Activated naive CD4-positive, alpha-beta T cell treated with anti-CD3 and anti-CD28 coated beads, Interleukin-2, amount 50 U/mL, for 24 hours (primary cell): ENCODE data around the gene TMPRSS7.

Source experiments
- H3K27ac Mint-ChIP-seq: one replicate; pipeline ENCODE4 v1.8.0; 2021; ENCODE audit warnings: mild to moderate bottlenecking, mixed read lengths
- H3K27me3 Mint-ChIP-seq: one replicate; pipeline ENCODE4 v1.8.0; 2021; ENCODE audit warnings: mixed read lengths
- H3K36me3 Mint-ChIP-seq: one replicate; pipeline ENCODE4 v1.8.0; 2021; ENCODE audit warnings: mixed read lengths
- H3K4me1 Mint-ChIP-seq: one replicate; pipeline ENCODE4 v1.8.0; 2021; ENCODE audit warnings: mixed read lengths
- H3K4me3 Mint-ChIP-seq: one replicate; pipeline ENCODE4 v1.8.0; 2021; ENCODE audit warnings: mild to moderate bottlenecking, mixed read lengths
- H3K9me3 Mint-ChIP-seq: one replicate; pipeline ENCODE4 v1.8.0; 2021; ENCODE audit warnings: mixed read lengths

Gene TMPRSS7

GRCh38 chr3:112096176-112096575 lies 61.6 kb downstream of the TMPRSS7 start:
- H3K27me3 Mint-ChIP-seq: no peaks in the 10 kb centered on the region
- H3K9me3 Mint-ChIP-seq: no peaks in the 10 kb centered on the region
- no peak overlapping the region for H3K4me3 Mint-ChIP-seq
- no peak overlapping the region for H3K27ac Mint-ChIP-seq
- H3K4me1 Mint-ChIP-seq: peaks cover 28% of the 10 kb centered on the region
- no peaks in the 10 kb centered on the region for H3K36me3 Mint-ChIP-seq

- no peaks in the 10 kb centered on the region for H3K36me3 Mint-ChIP-seq
- no peak overlapping the region for H3K4me3 Mint-ChIP-seq
- no peaks in the 10 kb centered on the region for H3K27me3 Mint-ChIP-seq
- no peaks in the 10 kb centered on the region for H3K9me3 Mint-ChIP-seq
- H3K27ac Mint-ChIP-seq: no peak overlapping the region
- H3K4me1 Mint-ChIP-seq: peaks cover 26% of the 10 kb centered on the region
Observed at GRCh38 chr3:112097378-112097777, 62.8 kb downstream of the TMPRSS7 start.

- Mint-ChIP-seq H3K27ac (no peak overlapping the region), H3K36me3 (peaks cover 4% of the 10 kb centered on the region), H3K4me3 (no peak overlapping the region), H3K9me3 (no peaks in the 10 kb centered on the region), H3K4me1 (peaks cover 14% of the 10 kb centered on the region), H3K27me3 (no peaks in the 10 kb centered on the region)
Observed at GRCh38 chr3:112101916-112102315, 67.4 kb downstream of the TMPRSS7 start.

GRCh38 chr3:112104774-112105173 lies 70.2 kb downstream of the TMPRSS7 start:
- H3K4me1 Mint-ChIP-seq: no peaks in the 10 kb centered on the region
- H3K9me3 Mint-ChIP-seq: no peaks in the 10 kb centered on the region

GRCh38 chr3:112109322-112109721 lies 74.8 kb downstream of the TMPRSS7 start:
- Mint-ChIP-seq H3K27me3 (no peaks in the 10 kb centered on the region), H3K36me3 (peaks cover 2% of the 10 kb centered on the region), H3K27ac (no peak overlapping the region), H3K4me1 (peaks cover 6% of the 10 kb centered on the region), H3K4me3 (no peak overlapping the region), H3K9me3 (no peaks in the 10 kb centered on the region)

More at GRCh38 chr3:112104774-112105173, 70.2 kb downstream of the TMPRSS7 start:
- no peak overlapping the region for H3K27ac Mint-ChIP-seq
- no peaks in the 10 kb centered on the region for H3K27me3 Mint-ChIP-seq
- peaks cover 4% of the 10 kb centered on the region for H3K36me3 Mint-ChIP-seq
- no peak overlapping the region for H3K4me3 Mint-ChIP-seq

- H3K27me3 Mint-ChIP-seq: no peaks in the 10 kb centered on the region
- no peaks in the 10 kb centered on the region for H3K9me3 Mint-ChIP-seq
- H3K4me3 Mint-ChIP-seq: no peak overlapping the region
- no peak overlapping the region for H3K27ac Mint-ChIP-seq
- no peaks in the 10 kb centered on the region for H3K36me3 Mint-ChIP-seq
- H3K4me1 Mint-ChIP-seq: peaks cover 6% of the 10 kb centered on the region
Observed at GRCh38 chr3:112111785-112112402, 77.4 kb downstream of the TMPRSS7 start.

GRCh38 chr3:112114576-112115160 lies 80.1 kb downstream of the TMPRSS7 start:
- peaks cover 2% of the 10 kb centered on the region for H3K36me3 Mint-ChIP-seq
- H3K4me1 Mint-ChIP-seq: peaks cover 28% of the 10 kb centered on the region
- no peaks in the 10 kb centered on the region for H3K9me3 Mint-ChIP-seq
- H3K27me3 Mint-ChIP-seq: no peaks in the 10 kb centered on the region
- H3K4me3 Mint-ChIP-seq: no peak overlapping the region
- no peak overlapping the region for H3K27ac Mint-ChIP-seq

GRCh38 chr3:112115161-112115739 lies 80.7 kb downstream of the TMPRSS7 start:
- Mint-ChIP-seq H3K27me3 (no peaks in the 10 kb centered on the region), H3K4me3 (no peak overlapping the region), H3K27ac (no peak overlapping the region), H3K36me3 (peaks cover 2% of the 10 kb centered on the region), H3K4me1 (peaks cover 33% of the 10 kb centered on the region), H3K9me3 (no peaks in the 10 kb centered on the region)

GRCh38 chr3:112115806-112116383 lies 81.4 kb downstream of the TMPRSS7 start:
- Mint-ChIP-seq H3K4me3 (no peak overlapping the region), H3K27ac (no peak overlapping the region), H3K4me1 (peaks cover 40% of the 10 kb centered on the region), H3K27me3 (no peaks in the 10 kb centered on the region), H3K36me3 (peaks cover 2% of the 10 kb centered on the region), H3K9me3 (no peaks in the 10 kb centered on the region)

GRCh38 chr3:112116748-112117186 lies 82.2 kb downstream of the TMPRSS7 start:
- H3K4me3 Mint-ChIP-seq: no peak overlapping the region
- no peak overlapping the region for H3K27ac Mint-ChIP-seq
- H3K9me3 Mint-ChIP-seq: no peaks in the 10 kb centered on the region
- no peaks in the 10 kb centered on the region for H3K27me3 Mint-ChIP-seq
- H3K36me3 Mint-ChIP-seq: peaks cover 2% of the 10 kb centered on the region
- peaks cover 46% of the 10 kb centered on the region for H3K4me1 Mint-ChIP-seq

- Mint-ChIP-seq H3K36me3 (peaks cover 4% of the 10 kb centered on the region), H3K4me3 (no peak overlapping the region), H3K27ac (no peak overlapping the region), H3K27me3 (no peaks in the 10 kb centered on the region), H3K9me3 (no peaks in the 10 kb centered on the region), H3K4me1 (peaks cover 48% of the 10 kb centered on the region)
Observed at GRCh38 chr3:112117415-112117814, 82.9 kb downstream of the TMPRSS7 start.

- peaks cover 9% of the 10 kb centered on the region for H3K36me3 Mint-ChIP-seq
- peaks cover 53% of the 10 kb centered on the region for H3K4me1 Mint-ChIP-seq
- no peaks in the 10 kb centered on the region for H3K9me3 Mint-ChIP-seq
- no peaks in the 10 kb centered on the region for H3K27me3 Mint-ChIP-seq
- H3K27ac Mint-ChIP-seq: peak overlapping the region; percentile 23
- no peak overlapping the region for H3K4me3 Mint-ChIP-seq
Observed at GRCh38 chr3:112117841-112118571, 83.5 kb downstream of the TMPRSS7 start.

GRCh38 chr3:112119962-112120836 lies 85.7 kb downstream of the TMPRSS7 start:
- H3K9me3 Mint-ChIP-seq: no peaks in the 10 kb centered on the region
- H3K27me3 Mint-ChIP-seq: no peaks in the 10 kb centered on the region
- peaks cover 18% of the 10 kb centered on the region for H3K36me3 Mint-ChIP-seq
- H3K4me3 Mint-ChIP-seq: peak overlapping the region; percentile 11
- H3K4me1 Mint-ChIP-seq: peaks cover 59% of the 10 kb centered on the region
- peak overlapping the region; percentile 1 for H3K27ac Mint-ChIP-seq

GRCh38 chr3:112121577-112122547 lies 87.3 kb downstream of the TMPRSS7 start:
- Mint-ChIP-seq H3K9me3 (no peaks in the 10 kb centered on the region), H3K27ac (no peak overlapping the region), H3K4me1 (peaks cover 76% of the 10 kb centered on the region), H3K4me3 (no peak overlapping the region), H3K36me3 (peaks cover 21% of the 10 kb centered on the region), H3K27me3 (no peaks in the 10 kb centered on the region)
